ENCODE data around the gene MAN1B1. TPM values are rescaled to one million over a fixed set of nuclear protein-coding genes. Genes with fewer than 3 reads are reported as not detected.
"Not testable (repeated sequence)": the region's sequence is repeated elsewhere in the genome, so short reads cannot be mapped to it uniquely, and the experiment has no call there.

Gene MAN1B1
- total and polyA plus RNA-seq, 8 donors = 22.0 to 86.0 (median 28.4) TPM

- intact Hi-C loops (cut with DNase I) = no loop called here
- no peaks in the 10 kb centered on the region for H3K4me1 ChIP-seq
- H3K4me3 ChIP-seq = no peak overlapping the region
- no peaks in the 10 kb centered on the region for H3K27me3 ChIP-seq
- TF ChIP-seq CTCF (IDR thresholded peaks at IDR 0.05) = no peak
- H3K27ac ChIP-seq = no peak overlapping the region
- H3K9me3 ChIP-seq = no peaks in the 10 kb centered on the region
- WGBS, 2 donors = 90% methylated on average over 15 of the region's 15 CpGs
- FAIRE-seq (no peak), ATAC-seq (no peak), DNase-seq (no peak)
- no peaks in the 10 kb centered on the region for H3K36me3 ChIP-seq
These were observed 24.4 kb upstream of the MAN1B1 start for GRCh38 chr9:137062384-137062783.

- H3K36me3 ChIP-seq; DNase-seq; H3K4me3 ChIP-seq; H3K9me3 ChIP-seq; H3K27me3 ChIP-seq; FAIRE-seq; H3K27ac ChIP-seq; H3K4me1 ChIP-seq; intact Hi-C loops (cut with DNase I); ATAC-seq: not testable (repeated sequence)
- 86 to 100% methylated on average over 4 to 9 of the region's 9 CpGs for WGBS, 2 donors
These were observed 24.0 kb upstream of the MAN1B1 start for GRCh38 chr9:137062798-137063197.

- no peak overlapping the region for H3K27ac ChIP-seq
- intact Hi-C loops (cut with DNase I) = loop anchor here in 1 of 3 donors (2.0 kb wide), 1 partner anchor 15 kb away; no protein-coding TSS in a partner anchor
- no peak overlapping the region for H3K4me3 ChIP-seq
- no peak for ATAC-seq
- H3K27me3 ChIP-seq = no peaks in the 10 kb centered on the region
- peak in 2 of 6 donors; percentile 27 to 71 for DNase-seq
- WGBS, 2 donors = 72 to 73% methylated on average over 17 to 26 of the region's 26 CpGs
- TF ChIP-seq CTCF (IDR thresholded peaks at IDR 0.05) = no peak
- no peaks in the 10 kb centered on the region for H3K9me3 ChIP-seq
- FAIRE-seq = no peak
- H3K36me3 ChIP-seq = no peaks in the 10 kb centered on the region
- H3K4me1 ChIP-seq = no peaks in the 10 kb centered on the region
These were observed 23.3 kb upstream of the MAN1B1 start for GRCh38 chr9:137063311-137064026.

- Histone ChIP-seq H3K4me1 (no peaks in the 10 kb centered on the region), H3K4me3 (no peak overlapping the region), H3K27me3 (no peaks in the 10 kb centered on the region), H3K9me3 (no peaks in the 10 kb centered on the region), H3K36me3 (no peaks in the 10 kb centered on the region), H3K27ac (no peak overlapping the region)
- ATAC-seq (peak; percentile 64 to 85 (median 81)), DNase-seq (peak in 5 of 6 donors; percentile 51 to 95 (median 81)), FAIRE-seq (no peak)
- intact Hi-C loops (cut with DNase I) = loop anchor here in 1 of 3 donors (2.0 kb wide), 1 partner anchor 15 kb away; no protein-coding TSS in a partner anchor
- 39 to 40% methylated on average over 50 to 55 of the region's 55 CpGs for WGBS, 2 donors
- TF ChIP-seq CTCF (IDR thresholded peaks at IDR 0.05) = peak; percentile 89 to 97 (median 92)
These were observed 22.5 kb upstream of the MAN1B1 start for GRCh38 chr9:137064027-137064879.

GRCh38 chr9:137064880-137065164, 22.0 kb upstream of the MAN1B1 start:
- Histone ChIP-seq H3K36me3 (no peaks in the 10 kb centered on the region), H3K9me3 (no peaks in the 10 kb centered on the region), H3K27ac (no peak overlapping the region), H3K4me3 (no peak overlapping the region), H3K4me1 (peaks cover 0 to 5% (median 5%) of the 10 kb centered on the region in 3 donors), H3K27me3 (no peaks in the 10 kb centered on the region)
- FAIRE-seq (no peak), DNase-seq (peak in 3 of 6 donors; percentile 10 to 79 (median 48)), ATAC-seq (no peak)
- intact Hi-C loops (cut with DNase I) = loop anchor here in 1 of 3 donors (2.0 kb wide), 1 partner anchor 16 kb away; no protein-coding TSS in a partner anchor
- 81 to 90% methylated on average over 12 of the region's 12 CpGs for WGBS, 2 donors
- TF ChIP-seq CTCF (IDR thresholded peaks at IDR 0.05) = no peak

All from pancreas (tissue), 10 donors.